ENCODE measurements around the gene CDC27.

- TF ChIP-seq CREB5 (CRISPR knock-in tag; IDR thresholded peaks at IDR 0.05; ENCODE audit: low read depth) (no peak), ISL1 (CRISPR knock-in tag; IDR thresholded peaks at IDR 0.05) (no peak), RARB (CRISPR knock-in tag; IDR thresholded peaks at IDR 0.05) (no peak), ZFP30 (CRISPR knock-in tag; IDR thresholded peaks at IDR 0.05) (no peak), ZC3H10 (CRISPR knock-in tag; IDR thresholded peaks at IDR 0.05) (no peak), TOX (CRISPR knock-in tag; IDR thresholded peaks at IDR 0.05; ENCODE audit: borderline replicate concordance) (no peak), ZNF70 (CRISPR knock-in tag; IDR thresholded peaks at IDR 0.05) (no peak), ZNF8 (CRISPR knock-in tag; IDR thresholded peaks at IDR 0.05) (no peak), SNAI2 (CRISPR knock-in tag; IDR thresholded peaks at IDR 0.05) (no peak), ZNF565 (CRISPR knock-in tag; conservative IDR thresholded peaks at IDR 0.05; ENCODE audit: low read depth) (no peak), ARNTL (CRISPR knock-in tag; IDR thresholded peaks at IDR 0.05; ENCODE audit: borderline replicate concordance, low read depth) (no peak)
- TF ChIP-seq, protein P1, sequence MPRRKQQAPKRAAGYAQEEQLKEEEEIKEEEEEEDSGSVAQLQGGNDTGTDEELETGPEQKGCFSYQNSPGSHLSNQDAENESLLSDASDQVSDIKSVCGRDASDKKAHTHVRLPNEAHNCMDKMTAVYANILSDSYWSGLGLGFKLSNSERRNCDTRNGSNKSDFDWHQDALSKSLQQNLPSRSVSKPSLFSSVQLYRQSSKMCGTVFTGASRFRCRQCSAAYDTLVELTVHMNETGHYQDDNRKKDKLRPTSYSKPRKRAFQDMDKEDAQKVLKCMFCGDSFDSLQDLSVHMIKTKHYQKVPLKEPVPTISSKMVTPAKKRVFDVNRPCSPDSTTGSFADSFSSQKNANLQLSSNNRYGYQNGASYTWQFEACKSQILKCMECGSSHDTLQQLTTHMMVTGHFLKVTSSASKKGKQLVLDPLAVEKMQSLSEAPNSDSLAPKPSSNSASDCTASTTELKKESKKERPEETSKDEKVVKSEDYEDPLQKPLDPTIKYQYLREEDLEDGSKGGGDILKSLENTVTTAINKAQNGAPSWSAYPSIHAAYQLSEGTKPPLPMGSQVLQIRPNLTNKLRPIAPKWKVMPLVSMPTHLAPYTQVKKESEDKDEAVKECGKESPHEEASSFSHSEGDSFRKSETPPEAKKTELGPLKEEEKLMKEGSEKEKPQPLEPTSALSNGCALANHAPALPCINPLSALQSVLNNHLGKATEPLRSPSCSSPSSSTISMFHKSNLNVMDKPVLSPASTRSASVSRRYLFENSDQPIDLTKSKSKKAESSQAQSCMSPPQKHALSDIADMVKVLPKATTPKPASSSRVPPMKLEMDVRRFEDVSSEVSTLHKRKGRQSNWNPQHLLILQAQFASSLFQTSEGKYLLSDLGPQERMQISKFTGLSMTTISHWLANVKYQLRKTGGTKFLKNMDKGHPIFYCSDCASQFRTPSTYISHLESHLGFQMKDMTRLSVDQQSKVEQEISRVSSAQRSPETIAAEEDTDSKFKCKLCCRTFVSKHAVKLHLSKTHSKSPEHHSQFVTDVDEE (CRISPR knock-in tag; IDR thresholded peaks at IDR 0.05): no peak
- TF ChIP-seq, protein P2, sequence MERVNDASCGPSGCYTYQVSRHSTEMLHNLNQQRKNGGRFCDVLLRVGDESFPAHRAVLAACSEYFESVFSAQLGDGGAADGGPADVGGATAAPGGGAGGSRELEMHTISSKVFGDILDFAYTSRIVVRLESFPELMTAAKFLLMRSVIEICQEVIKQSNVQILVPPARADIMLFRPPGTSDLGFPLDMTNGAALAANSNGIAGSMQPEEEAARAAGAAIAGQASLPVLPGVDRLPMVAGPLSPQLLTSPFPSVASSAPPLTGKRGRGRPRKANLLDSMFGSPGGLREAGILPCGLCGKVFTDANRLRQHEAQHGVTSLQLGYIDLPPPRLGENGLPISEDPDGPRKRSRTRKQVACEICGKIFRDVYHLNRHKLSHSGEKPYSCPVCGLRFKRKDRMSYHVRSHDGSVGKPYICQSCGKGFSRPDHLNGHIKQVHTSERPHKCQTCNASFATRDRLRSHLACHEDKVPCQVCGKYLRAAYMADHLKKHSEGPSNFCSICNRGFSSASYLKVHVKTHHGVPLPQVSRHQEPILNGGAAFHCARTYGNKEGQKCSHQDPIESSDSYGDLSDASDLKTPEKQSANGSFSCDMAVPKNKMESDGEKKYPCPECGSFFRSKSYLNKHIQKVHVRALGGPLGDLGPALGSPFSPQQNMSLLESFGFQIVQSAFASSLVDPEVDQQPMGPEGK (CRISPR knock-in tag; IDR thresholded peaks at IDR 0.05; ENCODE audit: borderline replicate concordance): no peak
Observed at GRCh38 chr17:47210105-47210504, 21.0 kb upstream of the CDC27 start.
